HepG2 (cell line): ENCODE results near the gene PRSS8. TPM values are rescaled to one million over a fixed set of nuclear protein-coding genes. Genes with fewer than 3 reads are reported as not detected.

Experiments
- KDM1A ChIP-seq: IDR thresholded peaks from 2 replicates; pipeline ENCODE4 v1.6.1; 2016; ENCODE audit warnings: missing compliant biosample characterization
- KDM2A ChIP-seq: sonication (generic); formaldehyde crosslinking; IDR thresholded peaks from 2 replicates; pipeline ENCODE4 v1.4.0; 2020; ENCODE audit warnings: low read depth, missing genetic modification reagents, borderline replicate concordance
- MEIS2 ChIP-seq: sonication (generic); formaldehyde crosslinking; IDR thresholded peaks from 2 replicates; pipeline ENCODE4 v1.9.0; 2021; ENCODE audit warnings: mild to moderate bottlenecking, missing genetic modification reagents
- NR2F6 ChIP-seq, 2 experiments: IDR thresholded peaks; 2 replicates each; pipeline ENCODE4 v1.6.1; 2016; ENCODE audit warnings: antibody characterized with exemption in 1 of 2, mild to moderate bottlenecking in 1 of 2
- RAD21 ChIP-seq: fragments of 450-650 bp; formaldehyde crosslinking; IDR thresholded peaks from 2 replicates; pipeline ENCODE4 v1.5.0; 2020; ENCODE audit warnings: mild to moderate bottlenecking
- SALL2 ChIP-seq: sonication (generic); formaldehyde crosslinking; IDR thresholded peaks from 2 replicates; pipeline ENCODE4 v1.8.1; 2023; ENCODE audit warnings: mild to moderate bottlenecking, missing genetic modification reagents, inconsistent platforms
- SETDB1 ChIP-seq: sonication (generic); formaldehyde crosslinking; IDR thresholded peaks from 2 replicates; pipeline ENCODE4 v1.5.1; 2020; ENCODE audit warnings: missing genetic modification reagents, mild to moderate bottlenecking, borderline replicate concordance
- SNRNP70 ChIP-seq: fragments of 200-400 bp; formaldehyde crosslinking; IDR thresholded peaks from 2 replicates; pipeline ENCODE4 v1.6.1; 2017; ENCODE audit warnings: mild to moderate bottlenecking, low read depth, low read length, moderate library complexity
- TRAFD1 ChIP-seq: sonication (generic); formaldehyde crosslinking; IDR thresholded peaks from 2 replicates; pipeline ENCODE4 v1.5.1; 2020; ENCODE audit warnings: missing genetic modification reagents, mild to moderate bottlenecking, borderline replicate concordance
- ZBTB4 ChIP-seq: sonication (generic); formaldehyde crosslinking; IDR thresholded peaks from 2 replicates; pipeline ENCODE4 v1.4.0; 2020; ENCODE audit warnings: missing genetic modification reagents, mild to moderate bottlenecking, borderline replicate concordance
- ZMYM3 ChIP-seq: sonication (generic); formaldehyde crosslinking; IDR thresholded peaks from 2 replicates; pipeline ENCODE4 v1.5.1; 2020; ENCODE audit warnings: mild to moderate bottlenecking, missing genetic modification reagents
- ZNF142 ChIP-seq: sonication (generic); formaldehyde crosslinking; IDR thresholded peaks from 2 replicates; pipeline ENCODE4 v1.4.0; 2020; ENCODE audit warnings: missing genetic modification reagents
- ZNF280D ChIP-seq: sonication (generic); formaldehyde crosslinking; IDR thresholded peaks from 2 replicates; pipeline ENCODE4 v1.5.1; 2020; ENCODE audit warnings: mild to moderate bottlenecking, missing genetic modification reagents
- ZNF567 ChIP-seq: sonication (generic); formaldehyde crosslinking; IDR thresholded peaks from 2 replicates; pipeline ENCODE4 v1.8.1; 2023; ENCODE audit warnings: mild to moderate bottlenecking, missing genetic modification reagents, borderline replicate concordance
- ZNF780A ChIP-seq: sonication (generic); formaldehyde crosslinking; IDR thresholded peaks from 2 replicates; pipeline ENCODE4 v1.8.0; 2022; ENCODE audit warnings: mild to moderate bottlenecking, missing genetic modification reagents, moderate library complexity
- polyA plus RNA-seq, 8 experiments: library from polyadenylated mRNA; depleted of rRNA in 3 of 8; stranded (reverse) in 7 of 8; unstranded in 1 of 8; fragments of >200 nt; fragmentation: Illumina TruSeq in 4 of 8; extraction: Trizol in 4 of 8; gene quantifications; 2 replicates each; pipeline versions ENCODE4 v1.2.1 to v1.2.3, GENCODE V29; 2011 to 2016; ENCODE audit warnings: low read depth in 4 of 8, missing spikeins in 1 of 8, mixed read lengths in 1 of 8; ENCODE audit not compliant: insufficient read depth in 1 of 8
- total RNA-seq, 5 experiments: library from RNA; depleted of rRNA; stranded (reverse); fragments of >200 nt; fragmentation: Illumina TruSeq; extraction: Trizol; gene quantifications; 2 replicates each; pipeline ENCODE4 v1.2.3, GENCODE V29; 2016; ENCODE audit warnings: low read depth in 1 of 5

Gene PRSS8
- total and polyA plus RNA-seq, 2 of the 13 experiments (the other 11 are each of a cell fraction or from before 2014, with no cell fraction given): 2.6 to 7.2 TPM

GRCh38 chr16:31179219-31179746, 43.8 kb upstream of the PRSS8 start (continued):
- TF ChIP-seq SETDB1 (CRISPR knock-in tag) (0 out of 2 replicates have a peak, but pooled peaks have one; percentile 57), ZNF567 (0 out of 2 replicates have a peak, but pooled peaks have one; percentile 77), ZNF142 (CRISPR knock-in tag) (0 out of 2 replicates have a peak, but pooled peaks have one; percentile 33), SNRNP70 (no peak), ZNF280D (CRISPR knock-in tag) (no peak), MEIS2 (CRISPR knock-in tag) (peak; percentile 16; the same call in 1 of the 2 replicates), TRAFD1 (CRISPR knock-in tag) (no peak; the same call in 1 of the 2 replicates), NR2F6 (IDR thresholded peaks at IDR 0.05) (no peak), NR2F6 (CRISPR knock-in tag; IDR thresholded peaks at IDR 0.05) (no peak), KDM1A (peak; percentile 21; the same call in 1 of the 2 replicates), SALL2 (CRISPR knock-in tag) (no peak), ZMYM3 (CRISPR knock-in tag) (peak; percentile 95), ZBTB4 (CRISPR knock-in tag) (0 out of 2 replicates have a peak, but pooled peaks have one; percentile 15), ZNF780A (CRISPR knock-in tag) (no peak), KDM2A (CRISPR knock-in tag) (no peak), RAD21 (0 out of 2 replicates have a peak, but pooled peaks have one; percentile 9)
